H1 (cell line): Measurements from ENCODE around the gene TNXB. TPM values are rescaled to one million over a fixed set of nuclear protein-coding genes. Genes with fewer than 3 reads are reported as not detected.

ENCODE experiments used
- CTCF ChIA-PET: fragments of 300-600 bp; sonication (Branson Sonifier 250); formaldehyde crosslinking; loops from one replicate; lab custom pipeline; 2021; ENCODE audit not compliant: partially characterized antibody; lab: Charles Lee
- POLR2A ChIA-PET: fragments of 300-600 bp; sonication (Branson Sonifier 250); formaldehyde crosslinking; loops from one replicate; lab custom pipeline; 2021; ENCODE audit warnings: inconsistent platforms; ENCODE audit not compliant: partially characterized antibody; lab: Charles Lee
- DNase-seq, 2 experiments: peaks; one replicate each; pipeline versions ENCODE4 v3.0.0 to v3.0.0-alpha.2; 2010 to 2022; ENCODE audit warnings: low spot score in 2 of 2, low read depth in 1 of 2, mixed read lengths in 1 of 2
- FAIRE-seq: peaks from 2 replicates; lab custom pipeline; 2011; peaks lifted over from hg19 to GRCh38; lab: Jason Lieb, UNC
- H2AFZ ChIP-seq: 2 replicates; pipeline ENCODE4 v1.8.1; 2012; ENCODE audit warnings: low read length, inconsistent platforms
- H2AK5ac ChIP-seq: 2 replicates; pipeline ENCODE4 v1.6.1; 2013; ENCODE audit warnings: low read depth, low read length
- H2BK120ac ChIP-seq: replicated peaks from 2 replicates; pipeline ENCODE3; 2013; ENCODE audit warnings: low read depth, low read length, inconsistent platforms
- H2BK12ac ChIP-seq: 2 replicates; pipeline ENCODE4 v1.6.1; 2013; ENCODE audit warnings: low read depth, low read length
- H2BK15ac ChIP-seq: 2 replicates; pipeline ENCODE4 v1.6.1; 2013; ENCODE audit warnings: low read length
- H2BK20ac ChIP-seq: 2 replicates; pipeline ENCODE4 v1.6.1; 2013; ENCODE audit warnings: low read length
- H2BK5ac ChIP-seq: 2 replicates; pipeline ENCODE4 v1.6.1; 2013; ENCODE audit warnings: low read depth, low read length
- H3K14ac ChIP-seq: 2 replicates; pipeline ENCODE4 v1.6.1; 2013; ENCODE audit warnings: inconsistent platforms; ENCODE audit not compliant: insufficient read length
- H3K18ac ChIP-seq: 2 replicates; pipeline ENCODE4 v1.6.1; 2013; ENCODE audit warnings: low read length; ENCODE audit errors: extremely low read depth
- H3K23ac ChIP-seq: 2 replicates; pipeline ENCODE4 v1.6.1; 2013; ENCODE audit warnings: inconsistent platforms; ENCODE audit not compliant: insufficient read length
- H3K23me2 ChIP-seq: 2 replicates; pipeline ENCODE4 v1.6.1; 2013; ENCODE audit warnings: low read depth, low read length
- H3K27ac ChIP-seq: 2 replicates; pipeline ENCODE4 v1.6.1; 2011; ENCODE audit warnings: low read depth, low read length, inconsistent platforms
- H3K27me3 ChIP-seq, 4 experiments: replicated peaks in 1 of 4; 1 replicate in 1 of 4; 2 replicates in 3 of 4; pipeline versions ENCODE4 v1.6.1 to v1.8.1; 2011 to 2013; ENCODE audit warnings: low read length in 3 of 4, mild to moderate bottlenecking in 3 of 4, inconsistent platforms in 2 of 4, mixed read lengths in 2 of 4, moderate library complexity in 1 of 4; ENCODE audit not compliant: control insufficient read depth in 3 of 4, insufficient read depth in 3 of 4; ENCODE audit errors: extremely low read depth in 1 of 4
- H3K36me3 ChIP-seq, 4 experiments: 2 replicates each; pipeline versions ENCODE4 v1.6.1 to v1.8.1; 2011 to 2013; ENCODE audit warnings: mild to moderate bottlenecking in 4 of 4, low read length in 3 of 4, moderate library complexity in 2 of 4, control low read depth in 1 of 4, inconsistent platforms in 1 of 4; ENCODE audit not compliant: insufficient read depth in 4 of 4, control insufficient read depth in 2 of 4
- H3K4ac ChIP-seq: replicated peaks from 2 replicates; pipeline ENCODE3; 2013; ENCODE audit warnings: low read length, low read depth, mixed read lengths, inconsistent platforms; ENCODE audit not compliant: insufficient read length
- H3K4me1 ChIP-seq, 4 experiments: replicated peaks in 1 of 4; 1 replicate in 1 of 4; 2 replicates in 3 of 4; pipeline versions ENCODE4 v1.6.1 to v1.8.1; 2011 to 2013; ENCODE audit warnings: low read length in 3 of 4, inconsistent platforms in 2 of 4, mixed read lengths in 1 of 4; ENCODE audit not compliant: insufficient read depth in 4 of 4, control insufficient read depth in 3 of 4
- H3K4me2 ChIP-seq, 2 experiments: 2 replicates each; pipeline versions ENCODE4 v1.6.1 to v1.8.1; 2011 to 2013; ENCODE audit warnings: low read depth in 2 of 2, low read length in 2 of 2, control low read depth in 1 of 2, inconsistent platforms in 1 of 2, mild to moderate bottlenecking in 1 of 2; ENCODE audit not compliant: insufficient read depth in 1 of 2
- H3K4me3 ChIP-seq, 4 experiments: fragments of 200-600, 300-600 bp in 1 of 4; sonication (generic), shearing (Covaris generic), sonication (Bioruptor Twin) in 1 of 4; 2 replicates each; pipeline versions ENCODE4 v1.5.1 to v1.8.1; 2011 to 2016; ENCODE audit warnings: low read length in 4 of 4, low read depth in 3 of 4, control low read depth in 2 of 4, inconsistent platforms in 2 of 4, mild to moderate bottlenecking in 2 of 4, mixed read lengths in 1 of 4, moderate library complexity in 1 of 4; ENCODE audit not compliant: insufficient read depth in 2 of 4; ENCODE audit errors: extremely low read depth in 1 of 4
- H3K56ac ChIP-seq: replicated peaks from 2 replicates; pipeline ENCODE3; 2013; ENCODE audit warnings: low read depth, mild to moderate bottlenecking, mixed read lengths, low read length, inconsistent platforms; ENCODE audit not compliant: insufficient read length
- H3K79me1 ChIP-seq: 2 replicates; pipeline ENCODE4 v1.6.1; 2013; ENCODE audit warnings: low read depth, low read length, control low read depth
- H3K79me2 ChIP-seq, 2 experiments: 2 replicates each; pipeline versions ENCODE4 v1.6.1 to v1.8.1; 2012 to 2013; ENCODE audit warnings: low read length in 2 of 2, mild to moderate bottlenecking in 2 of 2, inconsistent platforms in 1 of 2; ENCODE audit not compliant: insufficient read depth in 2 of 2, control insufficient read depth in 1 of 2
- H3K9ac ChIP-seq, 4 experiments: replicated peaks in 1 of 4; 1 replicate in 1 of 4; 2 replicates in 3 of 4; pipeline versions ENCODE4 v1.6.1 to v1.8.1; 2011 to 2013; ENCODE audit warnings: low read depth in 3 of 4, low read length in 3 of 4, control low read depth in 2 of 4, mild to moderate bottlenecking in 2 of 4, moderate library complexity in 2 of 4, inconsistent platforms in 1 of 4; ENCODE audit errors: extremely low read depth in 1 of 4
- H3K9me3 ChIP-seq, 2 experiments: 2 replicates each; pipeline versions ENCODE4 v1.6.1 to v1.8.1; 2012 to 2013; ENCODE audit warnings: mild to moderate bottlenecking in 2 of 2, moderate library complexity in 2 of 2, control low read depth in 1 of 2, inconsistent platforms in 1 of 2, low read depth in 1 of 2, low read length in 1 of 2, mixed read lengths in 1 of 2; ENCODE audit not compliant: insufficient read depth in 2 of 2
- H4K20me1 ChIP-seq, 2 experiments: replicated peaks in 1 of 2; 2 replicates each; pipeline versions ENCODE3 to v1.8.1; 2011 to 2013; ENCODE audit warnings: inconsistent platforms in 2 of 2, low read length in 2 of 2, mild to moderate bottlenecking in 1 of 2; ENCODE audit not compliant: insufficient read depth in 2 of 2, control insufficient read depth in 1 of 2
- H4K5ac ChIP-seq: 2 replicates; pipeline ENCODE4 v1.6.1; 2013; ENCODE audit warnings: low read length, low read depth, mixed read lengths, inconsistent platforms; ENCODE audit not compliant: insufficient read length
- H4K8ac ChIP-seq: 2 replicates; pipeline ENCODE4 v1.8.0; 2013; ENCODE audit warnings: mild to moderate bottlenecking, moderate library complexity, low read length, inconsistent platforms; ENCODE audit not compliant: insufficient read depth; ENCODE audit errors: extremely low read depth
- H4K91ac ChIP-seq: replicated peaks from 2 replicates; pipeline ENCODE3; 2013; ENCODE audit warnings: low read length, mixed read lengths, inconsistent platforms; ENCODE audit not compliant: insufficient read length
- CEBPB ChIP-seq: IDR thresholded peaks from 2 replicates; pipeline ENCODE4 v1.6.1; 2012; ENCODE audit warnings: low read depth, low read length
- CHD1 ChIP-seq: IDR thresholded peaks from 2 replicates; pipeline ENCODE4 v1.6.1; 2012; ENCODE audit warnings: low read depth, low read length, improper control_type of control experiment
- GTF2F1 ChIP-seq: IDR thresholded peaks from 2 replicates; pipeline ENCODE4 v1.6.1; 2012; ENCODE audit warnings: low read depth, low read length, improper control_type of control experiment, borderline replicate concordance
- PHF8 ChIP-seq: fragments of 200-600 bp; sonication (generic); conservative IDR thresholded peaks from 2 replicates; pipeline ENCODE4 v1.7.1; 2012; ENCODE audit warnings: low read depth, mild to moderate bottlenecking, inconsistent platforms, low read length, moderate library complexity
- POU5F1 ChIP-seq: IDR thresholded peaks from 2 replicates; pipeline ENCODE4 v1.6.1; 2011; ENCODE audit warnings: low read depth, mild to moderate bottlenecking, low read length, moderate library complexity
- SIRT6 ChIP-seq: IDR thresholded peaks from one replicate; pipeline ENCODE4 v1.7.1; 2012; ENCODE audit warnings: low read length, inconsistent platforms
- SP1 ChIP-seq: IDR thresholded peaks from 2 replicates; pipeline ENCODE4 v1.6.1; 2011; ENCODE audit warnings: low read depth, low read length
- TBP ChIP-seq: IDR thresholded peaks from 2 replicates; pipeline ENCODE4 v1.6.1; 2011; ENCODE audit warnings: low read depth, low read length, improper control_type of control experiment
- USF2 ChIP-seq: IDR thresholded peaks from 2 replicates; pipeline ENCODE4 v1.6.1; 2011; ENCODE audit warnings: low read length, improper control_type of control experiment
- WGBS, 2 experiments: shearing (Covaris generic) in 1 of 2; methylation state at CpG; one replicate each; pipeline versions ENCODE4 v1.1.6 to v1.1.7; 2013 to 2015; ENCODE audit warnings: low lambda C conversion rate in 2 of 2, mixed read lengths in 2 of 2, inconsistent platforms in 1 of 2, low coverage in 1 of 2, missing lambda C conversion rate in 1 of 2; ENCODE audit not compliant: insufficient replicate concordance in 2 of 2, insufficient coverage in 1 of 2, insufficient read length in 1 of 2; ENCODE audit errors: extremely low coverage in 1 of 2, missing lambda C conversion rate in 1 of 2; 5-methylcytosine and 5-hydroxymethylcytosine counted together
- long read RNA-seq, 2 experiments: library from RNA in 1 of 2; library from capped mRNA in 1 of 2; stranded (forward); transcript quantifications; one replicate each; pipeline ENCODE4 v2.0.0, GENCODE V29; 2021; ENCODE audit warnings: inconsistent platforms in 1 of 2
- polyA minus RNA-seq, 3 experiments: library from RNA; depleted of rRNA, polyadenylated mRNA; stranded (reverse); fragments of >200 nt; gene quantifications; 1 replicate in 2 of 3; 2 replicates in 1 of 3; pipeline ENCODE4 v1.2.3, GENCODE V29; 2011
- polyA plus RNA-seq, 7 experiments: library from polyadenylated mRNA; depleted of rRNA in 3 of 7; stranded (reverse) in 5 of 7; unstranded in 2 of 7; fragments of >200 nt in 5 of 7; fragments of 200-250 nt in 2 of 7; gene quantifications; 1 replicate in 5 of 7; 2 replicates in 1 of 7; 4 replicates in 1 of 7; pipeline versions ENCODE4 v1.2.1 to v1.2.3, GENCODE V29; 2011 to 2013; ENCODE audit warnings: missing spikeins in 2 of 7, mixed read lengths in 2 of 7
- total RNA-seq: library from RNA; stranded (reverse); fragmentation: NEBNext Ultra II Directional; extraction: Animal tissue kit (Norgen Biotek cat#: 25700); gene quantifications from 2 replicates; pipeline ENCODE4 v1.2.1, GENCODE V29; 2021

TNXB gene
- total RNA-seq (4.8 and 5.5 TPM in 2 replicates), polyA plus RNA-seq (2011; rRNA removed) (3.1 and 6.5 TPM in 2 replicates), polyA minus RNA-seq (2011; rRNA and poly(A)+ RNA removed) (2.6 and 3.6 TPM in 2 replicates)
- 3.8 TPM for polyA plus RNA-seq (2011; cell fraction: cytosol; rRNA removed)
- polyA plus RNA-seq (2011; cell fraction: nucleus; rRNA removed): 19.4 TPM
- polyA plus RNA-seq (2012, experiment 1 of 2): 2.7 to 5.3 TPM (median 4.8 TPM) in 4 replicates
- 2.0 TPM for polyA plus RNA-seq (2012, experiment 2 of 2)
- 2.0 TPM for polyA plus RNA-seq (2013, experiment 1 of 2)
- polyA plus RNA-seq (2013, experiment 2 of 2): 2.4 TPM
- polyA minus RNA-seq (2011; cell fraction: cytosol; rRNA and poly(A)+ RNA removed): 5.5 TPM
- polyA minus RNA-seq (2011; cell fraction: nucleus; rRNA and poly(A)+ RNA removed): 7.9 TPM
- long read RNA-seq, experiment 1, partial matches to known transcripts: 3 of 6 reads
- long read RNA-seq, experiment 1, other reads (novel, unspliced or antisense): 3 of 6 reads
- long read RNA-seq, experiment 2: 0 reads

- H3K27me3 ChIP-seq: peaks cover 0 to 11% (median 6%) of the 10 kb centered on the region in 4 experiments; a peak in 5 of 7 replicates
- TF ChIP-seq CHD1: no peak
- TF ChIP-seq USF2: no peak
- TF ChIP-seq SP1: no peak
- no peak for TF ChIP-seq TBP
- TF ChIP-seq CEBPB: no peak
- no peak for TF ChIP-seq PHF8
- no peak for TF ChIP-seq GTF2F1
- TF ChIP-seq POU5F1: no peak
- no peak for TF ChIP-seq SIRT6
Measured at GRCh38 chr6:32109114-32109764, at the start of gene TNXB. TSS of gene TNXB (minus strand) at chr6:32109338. CDS start at chr6:32098198, 11,140 bp downstream.

More at GRCh38 chr6:32109114-32109764, at the start of gene TNXB:
- Histone ChIP-seq H3K36me3 (no peaks in the 10 kb centered on the region), H2AK5ac (no peak within 1 kb of the TSS), H3K23ac (no peak within 1 kb of the TSS), H3K9ac (no peak within 1 kb of the TSS), H3K4me3 (peak within 1 kb of the TSS in 3 of 4 experiments; percentile 5 to 9 (median 9); a peak in 4 of 8 replicates), H2BK20ac (no peak within 1 kb of the TSS), H2BK15ac (no peak within 1 kb of the TSS), H3K14ac (no peak within 1 kb of the TSS), H3K9me3 (no peaks in the 10 kb centered on the region), H4K20me1 (peaks cover 3 to 4% of the 10 kb centered on the region in 2 experiments), H4K8ac (no peak within 1 kb of the TSS; the same call in 1 of the 2 replicates), H3K23me2 (0 out of 2 replicates have a peak, but pooled peaks cover 2% of the 10 kb centered on the region), H2BK5ac (no peak within 1 kb of the TSS), H3K18ac (peak within 1 kb of the TSS; percentile 1; the same call in 1 of the 2 replicates), H2AFZ (no peak within 1 kb of the TSS), H4K5ac (no peak within 1 kb of the TSS), H3K4me1 (peaks cover 2 to 15% (median 9%) of the 10 kb centered on the region in 4 experiments), H3K56ac (no peak within 1 kb of the TSS), H4K91ac (no peak within 1 kb of the TSS), H3K79me2 (no peaks in the 10 kb centered on the region), H2BK120ac (no peak within 1 kb of the TSS), H3K4me2 (peak within 1 kb of the TSS; percentile 4 to 55), H3K4ac (no peak within 1 kb of the TSS), H3K27ac (no peak within 1 kb of the TSS), H3K79me1 (no peaks in the 10 kb centered on the region), H2BK12ac (0 out of 2 replicates have a peak within 1 kb of the TSS, but pooled peaks have one; percentile 50)
- FAIRE-seq: no peak
- 35% methylated on average over 11 of the region's 12 CpGs; no CpG with 5 or more reads in 1 of the 2 experiments for WGBS, 2 experiments
- ChIA-PET POLR2A (interaction anchor here (0.6 to 3.1 kb wide), 15 partner anchors 7 to 193 kb away, joined by 3 to 16 read pairs (median 4); partner anchors contain the start of genes ATF6B, EGFL8, GPSM3 and PRRT1), CTCF (interaction anchor here (0.6 to 6.0 kb wide), 7 partner anchors 9 to 918 kb away, joined by 3 to 49 read pairs (median 5); no protein-coding TSS in a partner anchor)
- no peak for DNase-seq
